ENCODE results near the gene NAT9.

The NAT9 gene

DNA sequence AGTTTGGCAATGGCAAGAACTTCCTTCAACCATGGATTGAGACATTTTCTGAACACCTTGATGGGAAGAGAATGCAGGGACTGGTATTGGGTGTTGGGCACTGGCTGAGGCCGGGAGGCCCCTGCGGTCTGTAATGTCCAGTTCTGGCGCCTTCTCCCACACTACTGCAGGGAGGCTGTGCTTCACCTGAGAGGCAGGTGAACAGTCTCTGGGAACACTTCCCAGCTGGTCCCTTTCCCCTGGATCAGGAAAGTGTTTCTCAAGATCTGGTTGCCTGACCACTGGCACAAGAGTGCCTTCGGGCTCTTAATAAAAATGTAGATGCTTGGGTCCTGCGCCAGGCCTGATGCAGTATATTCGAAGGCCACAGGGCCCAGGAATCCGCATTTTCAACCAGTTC lies 28.5 kb upstream of the NAT9 start:
- no peak for DNase-seq

DNA sequence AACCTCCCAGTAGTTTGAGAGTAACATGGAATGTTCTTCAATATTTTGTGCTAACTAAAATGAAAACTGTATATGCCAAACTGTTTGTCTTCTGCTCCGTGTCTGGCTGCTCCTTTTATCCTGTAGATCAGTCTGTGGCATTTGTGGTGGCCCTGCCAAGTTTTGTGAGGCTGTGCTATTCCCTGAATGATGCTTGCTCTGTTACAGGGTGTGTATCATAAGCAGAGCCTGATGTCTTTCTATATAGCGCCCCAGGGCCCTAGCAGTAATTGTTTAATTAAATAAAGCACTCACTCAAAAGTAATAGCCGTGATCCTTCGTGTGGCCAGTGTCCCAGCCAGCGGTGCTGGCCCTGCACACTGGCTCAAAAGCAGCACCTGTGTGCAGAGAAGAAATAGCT lies 27.8 kb upstream of the NAT9 start:
- DNase-seq, result no peak

DNA sequence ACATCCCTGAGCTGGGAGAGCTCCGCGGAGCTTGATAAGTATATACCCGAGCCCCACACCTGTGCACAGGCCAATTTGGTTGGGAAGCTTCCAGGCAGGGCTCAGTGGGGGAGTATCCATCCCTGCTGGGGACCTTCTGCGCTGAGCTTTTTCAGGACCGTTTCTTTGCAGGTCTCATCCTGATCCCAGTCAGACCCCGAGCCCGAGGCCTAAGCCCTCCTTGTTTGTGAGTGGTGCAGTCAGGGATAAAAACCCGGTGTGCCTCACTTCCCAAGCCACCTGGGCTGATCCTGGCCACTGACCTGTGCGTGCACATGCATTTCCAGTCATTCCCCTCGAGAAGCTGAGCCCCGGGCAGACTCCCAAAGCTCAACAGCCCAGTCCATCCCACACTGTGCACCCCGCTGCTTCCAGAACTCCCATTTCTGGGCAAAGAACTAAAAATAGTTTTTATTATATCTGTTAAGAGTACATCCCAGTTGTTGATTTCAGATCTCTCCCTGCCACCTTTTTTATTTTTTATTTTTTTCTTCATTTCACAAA lies 27.3 kb upstream of the NAT9 start:
- DNase-seq, result no peak

DNA sequence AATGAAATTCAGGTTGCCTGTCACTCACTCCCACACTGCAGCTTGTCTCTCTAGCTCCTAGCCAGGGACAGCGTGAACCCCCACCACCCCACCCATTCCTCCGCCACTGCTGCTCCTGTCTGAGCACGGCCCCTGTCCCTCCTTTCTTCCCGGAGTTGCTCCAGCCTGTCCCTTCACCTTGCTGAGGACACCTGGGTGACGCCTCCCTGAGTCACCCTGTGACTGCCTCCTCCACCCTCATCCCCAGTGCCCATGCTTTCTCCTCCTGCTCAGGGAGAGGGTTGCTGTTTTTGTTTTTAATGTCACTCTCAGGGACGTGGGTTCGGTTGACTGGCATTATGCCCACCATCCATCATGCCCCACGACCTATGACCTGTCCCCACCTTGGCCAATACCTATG lies 25.8 kb upstream of the NAT9 start:
- no peak for DNase-seq

DNA sequence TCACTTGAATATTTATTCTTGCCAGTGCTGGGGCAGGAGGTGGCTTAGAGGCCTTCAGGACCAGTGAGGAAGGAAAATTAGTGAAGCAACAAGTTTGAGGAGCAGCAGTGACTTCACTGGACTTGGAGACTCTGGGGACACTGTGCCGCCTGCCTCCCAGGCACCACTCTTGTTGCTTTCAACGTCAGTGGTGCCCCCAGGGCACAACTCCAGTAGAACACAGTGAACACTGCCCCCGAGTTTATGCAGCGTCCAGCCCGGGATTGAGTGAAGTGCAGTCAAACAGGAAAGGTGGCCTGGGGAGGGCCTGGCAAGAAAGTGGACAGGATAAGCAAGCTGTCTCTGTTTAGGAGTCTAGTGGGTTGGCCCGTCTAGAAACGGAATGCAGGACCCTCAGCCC lies 24.4 kb upstream of the NAT9 start:
- DNase-seq, result no peak

DNA sequence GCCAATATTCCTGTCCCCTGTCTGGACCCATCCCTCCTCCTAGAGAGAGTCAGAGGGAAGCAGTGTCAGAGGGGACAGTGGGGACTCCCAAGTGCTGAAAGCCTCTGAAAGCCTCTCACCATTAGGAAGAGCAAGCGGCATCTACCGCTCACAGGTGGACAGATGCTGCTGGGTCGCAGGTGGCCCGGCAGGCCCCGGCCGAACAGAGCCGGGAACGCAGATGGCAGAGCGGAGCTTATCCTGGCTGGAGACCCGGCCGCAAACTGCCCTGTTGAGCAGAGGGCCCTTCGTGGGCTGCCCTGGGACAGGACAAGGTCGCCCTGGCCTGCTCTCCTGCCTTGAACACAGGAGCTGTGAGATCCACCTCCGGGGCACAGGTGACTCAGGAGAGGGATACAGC lies 23.0 kb upstream of the NAT9 start:
- DNase-seq, result no peak

DNA sequence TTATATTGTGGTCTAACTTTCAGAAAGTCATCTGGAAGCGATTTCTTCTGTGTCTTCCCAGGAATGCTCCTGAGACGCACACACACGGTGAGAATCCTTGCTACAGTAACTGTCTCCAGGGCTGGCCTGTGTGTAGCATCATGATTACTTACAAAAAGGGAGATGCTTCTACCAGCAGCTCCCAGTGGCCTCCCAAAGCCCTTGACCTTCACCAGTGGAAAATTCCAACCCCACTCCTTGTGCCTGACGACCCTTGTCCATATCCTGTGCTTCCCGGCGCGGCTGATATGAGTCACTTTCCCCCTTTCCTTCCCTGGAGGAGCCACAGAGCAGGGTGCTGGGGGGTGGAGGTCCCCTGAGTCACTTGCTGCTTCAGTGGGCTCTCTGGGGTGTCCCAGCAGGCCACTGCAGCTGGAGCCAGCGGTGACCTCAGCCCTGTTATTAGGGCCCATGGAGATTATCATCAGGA lies 22.1 kb upstream of the NAT9 start:
- no peak for DNase-seq

DNA sequence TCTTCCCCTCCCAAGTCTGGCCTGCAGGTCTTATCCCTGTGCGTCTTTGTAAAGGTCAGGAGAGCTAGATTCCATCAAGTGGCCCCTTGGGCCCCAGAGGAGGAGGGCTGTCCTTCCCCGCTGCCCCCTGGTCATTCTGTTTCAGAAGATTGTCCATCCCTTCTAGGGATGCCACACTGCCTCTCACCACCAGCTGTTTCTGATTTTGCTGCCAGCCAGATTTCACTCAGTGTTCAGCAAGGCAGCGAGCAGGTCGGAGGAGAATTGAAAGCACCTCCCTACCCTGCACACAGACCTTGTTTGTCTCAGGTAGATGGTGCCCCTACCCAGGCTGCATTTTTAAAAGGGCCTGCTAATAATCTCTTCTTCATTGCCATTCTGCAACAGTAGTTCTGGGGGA lies 21.7 kb upstream of the NAT9 start:
- no peak for DNase-seq

DNA sequence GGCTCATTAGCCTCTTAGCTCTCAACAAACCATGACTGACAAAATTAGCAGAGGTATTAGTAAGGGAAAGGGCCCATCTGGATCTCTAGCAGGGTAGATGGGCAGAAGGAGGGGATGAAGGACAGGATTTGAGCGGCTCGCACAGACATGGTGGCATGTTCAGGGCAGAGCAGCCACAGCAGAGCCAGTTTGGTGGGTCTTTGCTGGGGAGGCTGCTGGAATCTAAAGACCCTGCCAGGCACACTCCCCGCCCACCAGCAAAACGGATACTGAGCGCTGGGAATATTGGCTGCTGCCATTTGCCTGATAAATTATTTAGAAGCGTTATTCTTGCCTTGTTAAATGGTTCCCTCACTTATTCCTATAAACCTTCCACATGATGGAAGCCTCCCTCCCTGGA lies 20.7 kb upstream of the NAT9 start:
- DNase-seq, result no peak

DNA sequence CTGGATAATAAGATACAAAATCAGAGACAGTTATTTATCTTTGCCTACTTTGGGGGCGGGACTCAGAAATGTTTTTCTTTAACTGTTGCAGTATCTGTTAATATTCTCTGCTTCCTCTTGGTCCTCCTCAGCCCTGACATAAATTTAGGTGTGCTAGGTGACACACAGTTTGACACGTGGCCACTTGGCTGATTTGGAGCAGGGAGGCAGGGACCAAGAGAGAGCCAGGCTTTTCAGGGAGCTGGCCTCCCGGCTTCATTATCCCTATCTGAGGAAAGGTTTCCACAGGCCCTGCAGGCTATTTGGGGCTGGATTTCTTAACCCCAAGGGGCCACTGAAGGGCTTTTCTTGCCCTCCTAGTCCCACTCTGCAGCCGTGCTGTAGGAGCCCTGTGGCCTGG lies 20.1 kb upstream of the NAT9 start:
- DNase-seq, result no peak

DNA sequence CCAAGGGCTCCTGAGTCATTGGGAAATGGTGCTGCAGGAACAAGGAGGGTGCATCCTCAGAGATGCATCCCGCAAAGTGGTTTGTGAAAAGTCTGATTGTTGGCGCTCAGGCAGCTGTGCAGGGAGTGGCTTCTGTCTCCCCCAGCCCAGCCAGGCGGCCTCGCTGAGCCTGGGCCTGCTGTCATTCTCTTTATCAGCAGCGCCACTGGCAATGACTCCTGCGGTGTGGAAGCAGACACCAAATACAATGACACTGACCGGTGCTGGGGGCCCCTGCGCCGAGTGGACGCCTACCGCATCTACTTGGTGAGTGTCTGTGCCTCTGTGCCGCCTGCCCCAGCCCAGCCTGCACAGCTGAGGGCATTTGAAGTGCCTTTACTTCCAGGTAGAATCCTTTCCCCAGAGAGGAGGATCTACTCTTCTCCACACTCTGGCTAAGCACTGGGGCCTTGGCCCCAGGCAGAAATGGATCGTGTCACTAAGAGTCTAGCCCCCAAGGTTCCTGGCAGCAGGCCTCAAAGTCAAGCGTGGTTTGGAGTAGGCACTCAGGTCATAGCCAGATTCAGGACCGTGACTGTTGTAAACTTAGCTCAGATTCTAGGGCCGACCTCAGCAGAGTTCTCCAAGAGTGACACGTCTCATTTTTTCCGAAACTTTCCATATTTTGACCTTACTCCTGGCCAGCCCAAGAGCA lies 19.3 kb upstream of the NAT9 start:
- no peak for DNase-seq

DNA sequence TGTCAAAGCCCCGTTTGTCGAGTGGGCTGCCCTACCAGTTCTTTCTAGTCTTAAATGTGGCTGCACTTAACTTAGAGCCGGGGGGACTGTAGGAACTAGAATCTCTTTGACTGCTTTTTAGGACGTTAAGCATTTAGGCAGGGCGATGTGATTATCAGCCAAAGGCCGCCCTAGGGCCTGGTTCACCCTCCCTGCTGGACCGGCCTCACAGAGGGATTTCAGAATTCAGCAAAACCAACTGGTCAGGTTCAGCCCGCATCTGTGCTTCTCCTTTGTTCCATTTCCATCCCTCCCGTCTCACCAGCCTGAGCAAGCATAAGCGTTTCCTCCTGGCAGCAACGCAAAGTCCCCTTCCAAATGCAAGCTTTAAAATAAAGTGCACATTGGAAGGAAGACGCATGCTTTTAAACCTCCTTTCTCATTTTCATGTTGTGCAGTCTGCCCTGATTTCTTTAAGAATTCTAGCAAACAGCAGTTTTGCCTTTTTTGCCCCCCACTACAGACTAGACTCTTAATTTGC lies 16.5 kb upstream of the NAT9 start:
- DNase-seq, result no peak

DNA sequence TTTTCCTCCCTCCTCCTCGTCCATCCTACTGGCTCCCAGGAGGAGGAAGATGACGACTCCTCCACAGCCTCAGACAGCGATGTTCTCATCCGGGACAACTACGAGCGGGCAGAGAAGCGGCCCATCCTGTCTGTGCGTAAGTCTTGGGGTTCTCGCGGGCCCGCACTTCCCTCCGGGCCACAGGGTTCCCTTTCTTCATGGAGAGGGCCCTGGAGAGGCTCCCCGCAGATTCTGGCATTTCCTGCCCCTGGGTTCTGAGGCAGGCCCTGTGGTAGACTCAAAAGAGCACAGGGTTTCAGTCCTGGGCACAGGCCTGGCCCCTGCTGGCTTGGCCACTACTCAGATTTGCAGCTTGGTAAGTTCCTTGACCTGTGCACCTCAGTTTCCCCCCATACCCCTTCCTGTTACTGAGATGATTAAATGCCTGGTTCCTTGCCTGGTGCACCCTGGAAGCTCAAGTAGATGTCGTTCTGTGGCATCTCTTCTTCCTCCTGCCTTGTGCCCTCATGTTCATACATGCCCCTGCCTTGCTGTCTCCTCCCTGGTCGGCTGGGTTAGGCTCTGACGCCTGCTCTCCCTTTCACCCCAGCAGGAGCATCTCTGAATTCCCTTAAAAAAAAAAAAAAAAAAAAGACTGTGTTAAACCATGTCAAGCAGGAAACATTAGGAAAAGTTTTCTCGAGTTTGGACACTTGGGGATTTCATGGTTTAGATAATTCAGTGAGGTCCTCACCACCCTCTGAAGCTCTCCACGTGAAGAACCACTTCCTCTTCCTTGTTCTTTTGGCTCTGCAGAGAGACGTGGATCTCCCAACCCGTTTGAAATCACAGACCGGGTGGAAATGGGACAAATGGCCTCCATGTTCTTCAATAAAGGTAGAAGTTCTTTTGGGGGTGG lies 14.3 kb upstream of the NAT9 start:
- no peak for DNase-seq

DNA sequence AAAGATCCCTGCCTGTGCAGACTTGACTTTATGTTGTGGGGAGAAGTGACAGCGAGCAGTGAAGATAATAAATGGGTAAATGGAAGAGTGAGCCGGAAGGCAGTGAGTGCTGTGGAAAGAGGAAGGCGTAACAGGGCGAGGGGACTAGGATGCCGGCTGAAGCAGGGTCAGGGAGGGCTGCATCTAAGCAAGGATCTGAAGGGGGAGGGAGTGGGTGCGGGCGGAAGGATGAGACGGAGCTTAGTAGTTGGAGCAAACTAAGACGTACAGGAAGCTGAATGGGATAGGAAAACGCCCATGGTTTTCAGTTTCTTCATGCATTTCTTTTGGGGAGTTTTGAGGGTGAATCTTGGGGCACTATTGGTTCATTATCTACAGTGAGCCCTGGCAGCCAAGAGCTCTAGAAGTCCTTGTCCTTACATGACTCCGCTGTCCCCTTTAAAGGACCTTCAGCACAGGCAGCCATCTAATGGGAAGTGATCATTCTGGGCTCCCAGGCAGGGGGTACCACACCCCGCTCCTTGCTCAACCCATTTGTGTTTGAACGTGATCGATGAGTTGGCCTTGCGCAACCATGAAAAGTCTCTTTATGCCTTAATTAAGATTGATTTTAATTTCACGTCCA lies 10.4 kb upstream of the NAT9 start:
- DNase-seq, result no peak

DNA sequence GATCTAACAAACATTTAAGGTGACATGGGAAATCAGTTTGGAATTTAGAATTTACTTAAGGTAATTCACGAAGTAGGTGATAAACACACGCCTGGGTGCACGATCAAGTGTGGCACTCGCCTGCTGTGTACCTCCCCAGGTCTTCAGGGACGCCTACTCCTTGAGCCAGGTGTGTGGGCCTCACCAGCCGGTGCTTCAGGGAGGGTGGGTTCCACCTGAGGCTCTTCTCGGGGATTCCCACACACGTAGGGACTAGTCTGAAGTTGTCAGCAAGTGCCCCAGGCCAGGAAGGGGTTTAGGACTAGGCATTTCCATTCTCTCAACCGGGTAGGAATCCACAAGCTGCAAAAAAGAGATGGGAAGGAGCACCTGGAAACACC lies 9.8 kb upstream of the NAT9 start:
- DNase-seq, result no peak

DNA sequence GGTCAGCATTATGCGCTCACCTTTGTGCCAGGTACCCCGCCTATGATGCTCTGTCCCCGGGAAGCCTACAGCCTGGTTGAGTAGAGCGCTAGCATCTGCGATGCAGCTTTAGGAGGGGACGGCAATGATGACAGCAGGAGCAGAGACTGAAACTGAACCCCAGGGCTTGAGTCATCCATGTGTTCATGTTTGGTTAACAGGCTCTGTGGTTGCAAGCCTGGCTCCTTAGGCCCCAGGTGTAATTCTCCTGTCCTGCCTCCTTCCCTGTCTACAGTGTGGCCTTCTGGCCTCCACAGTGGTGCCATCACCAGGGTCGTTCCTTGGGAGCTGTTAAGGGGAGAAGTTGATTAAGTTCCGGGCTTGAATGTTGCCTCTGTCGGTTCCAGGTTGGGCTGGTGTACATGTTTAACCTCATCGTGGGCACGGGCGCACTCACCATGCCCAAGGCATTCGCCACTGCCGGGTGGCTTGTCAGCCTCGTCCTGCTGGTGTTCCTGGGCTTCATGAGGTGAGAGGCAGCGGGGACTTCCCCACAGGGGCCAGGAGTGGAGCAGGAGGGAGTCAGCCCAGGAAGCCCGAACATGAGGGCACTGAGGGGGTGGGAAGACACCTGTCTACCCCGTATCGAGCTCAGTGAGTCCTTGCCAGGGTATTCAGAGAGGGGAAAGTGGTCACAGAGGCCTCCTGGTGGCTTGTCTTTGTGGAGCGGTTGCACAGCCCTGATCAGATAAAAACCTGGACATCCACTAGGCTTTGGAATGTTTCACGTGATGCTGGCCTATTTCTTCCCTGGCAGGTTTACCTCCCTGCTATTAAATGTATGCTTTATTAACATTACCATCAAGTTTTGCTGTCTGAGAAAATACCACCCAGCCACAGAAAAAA lies 9.2 kb upstream of the NAT9 start:
- DNase-seq, result no peak

DNA sequence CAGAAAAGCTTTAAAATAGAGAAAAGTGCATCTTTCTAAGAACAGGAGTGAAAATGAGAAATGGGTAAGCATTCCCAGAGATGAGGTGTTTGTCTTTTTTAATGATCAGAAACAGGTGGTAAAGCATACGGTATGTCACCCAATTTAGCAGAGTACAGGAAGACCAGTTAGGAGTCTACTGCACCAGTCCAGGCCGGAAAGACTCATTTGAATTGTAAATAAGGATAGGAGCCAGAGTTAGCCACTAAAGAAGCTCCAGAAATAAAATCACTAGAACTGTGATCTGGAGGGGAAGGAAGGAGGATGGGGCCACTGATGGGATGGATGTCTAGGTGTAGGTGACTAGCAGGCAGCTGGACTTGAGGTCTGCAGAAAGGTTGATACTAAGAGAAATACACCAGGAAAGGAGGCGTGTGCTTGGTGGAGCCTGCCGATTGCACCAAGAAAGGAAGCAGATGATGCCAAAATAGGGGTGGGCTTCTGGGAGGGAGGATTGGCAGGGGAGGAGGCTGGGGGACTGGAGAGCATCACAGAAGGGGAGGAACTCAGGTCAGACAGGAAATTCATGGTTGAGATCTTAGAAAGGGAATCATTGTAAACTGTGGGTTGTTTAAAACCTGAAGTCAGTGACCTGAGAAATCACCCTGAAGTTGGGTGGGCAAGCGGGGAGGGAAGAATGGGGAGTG lies 8.1 kb upstream of the NAT9 start:
- DNase-seq, result no peak

DNA sequence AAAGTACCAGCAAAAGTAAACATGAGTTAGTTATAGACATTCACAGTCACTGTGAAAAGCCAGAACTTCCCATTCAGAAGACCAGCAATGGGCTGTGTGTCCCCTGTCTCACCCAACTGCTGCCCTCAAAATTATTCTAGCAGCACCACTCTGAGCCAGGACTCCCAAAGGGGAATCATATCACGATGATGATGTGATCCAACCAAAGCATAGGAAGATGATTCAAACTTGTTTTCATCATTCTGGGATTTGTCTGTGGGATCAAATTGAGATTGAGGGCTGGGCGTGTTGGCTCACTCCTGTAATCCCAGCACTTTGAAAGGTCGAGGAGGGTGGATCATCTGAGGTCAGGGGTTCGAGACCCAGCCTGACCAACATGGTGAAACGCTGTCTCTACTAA lies 6.4 kb upstream of the NAT9 start:
- no peak for DNase-seq

DNA sequence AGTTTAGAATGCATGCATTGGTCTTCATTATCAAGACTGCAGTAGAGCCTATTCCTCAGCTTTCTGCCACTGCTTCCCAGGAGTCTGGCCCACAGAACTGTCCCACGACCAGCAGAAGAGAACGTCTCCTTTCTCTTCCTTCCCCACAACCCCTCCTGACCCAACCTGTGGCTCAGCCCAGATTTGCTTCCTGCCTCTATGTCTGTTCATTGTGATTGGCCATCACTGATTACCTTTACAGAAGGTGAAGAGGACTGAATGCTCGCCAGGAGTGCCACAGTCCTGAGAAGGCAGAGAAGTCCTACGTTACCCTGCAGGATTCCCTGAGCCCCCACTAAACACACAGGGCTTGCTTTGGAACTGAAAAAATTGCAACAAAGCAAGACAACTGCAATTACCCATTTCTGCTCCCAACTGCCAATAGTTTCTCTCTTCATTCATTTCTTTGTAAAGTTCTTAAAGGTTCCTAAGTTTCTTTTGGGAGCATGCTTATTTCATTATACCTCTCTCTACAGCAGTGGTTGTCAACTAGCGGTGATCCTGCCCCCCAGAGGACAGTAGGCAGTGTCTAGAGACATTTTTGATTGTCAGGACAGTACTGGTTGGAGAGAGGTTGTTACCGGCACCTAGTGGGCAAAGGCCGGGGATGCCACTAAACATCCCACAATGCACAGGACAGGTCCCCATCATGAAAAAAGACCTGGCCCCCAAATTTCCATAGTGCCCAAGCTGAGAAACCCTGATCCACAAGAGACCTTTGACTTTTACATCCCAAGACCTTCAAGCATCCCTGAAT lies 4.5 kb upstream of the NAT9 start:
- DNase-seq, result no peak

DNA sequence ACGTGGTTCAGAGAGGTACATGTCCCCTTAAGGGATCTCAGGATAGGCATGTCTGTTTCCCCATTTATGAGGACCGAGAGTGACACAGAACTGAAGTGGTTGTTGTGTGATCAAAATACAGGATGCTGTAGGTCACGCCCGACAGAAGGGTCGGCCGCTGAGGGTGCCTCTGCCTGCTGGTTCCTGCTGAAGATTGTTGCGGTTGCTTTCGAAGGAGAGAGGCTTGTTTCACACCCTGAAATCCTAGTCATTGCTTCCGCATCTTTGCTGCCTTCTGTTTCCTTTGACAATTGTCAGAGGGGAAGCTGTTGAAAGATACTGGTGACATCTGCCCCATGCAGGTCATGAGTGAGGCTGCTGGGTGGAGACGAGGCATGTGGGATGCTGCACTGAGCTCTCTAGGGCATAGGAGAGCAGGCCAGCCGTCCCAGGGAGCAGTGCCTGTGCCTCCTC lies 3.8 kb upstream of the NAT9 start:
- no peak for DNase-seq

DNA sequence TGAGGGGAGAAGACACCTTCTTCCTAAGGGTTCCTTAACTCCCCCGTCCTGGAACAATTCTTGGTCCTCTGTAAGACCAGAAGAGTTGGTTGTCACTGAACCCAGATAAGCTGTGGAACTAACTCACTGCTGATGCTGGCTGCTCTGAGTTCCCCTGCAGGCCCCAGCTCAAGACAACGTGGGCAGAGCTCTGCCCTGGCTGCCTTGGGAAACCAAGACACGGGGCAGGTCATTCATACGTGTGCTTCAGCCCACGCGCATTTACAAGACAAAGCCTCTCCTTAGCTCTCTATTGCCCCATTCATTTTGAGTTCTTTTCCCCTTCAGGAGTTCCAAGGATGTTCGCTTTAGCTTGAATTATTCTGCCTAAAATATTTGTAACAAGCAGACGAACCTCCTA lies 3.4 kb upstream of the NAT9 start:
- DNase-seq, result no peak

Data from NCI-H1436 (cell line).